HG03354 (cell line): ENCODE results near the gene BLTP1.

Experiments
- ATAC-seq: cut with Tn5 transposase; IDR thresholded peaks from one replicate; pipeline ENCODE4 v1.9.1; 2021; ENCODE audit warnings: mild to moderate bottlenecking; ENCODE audit not compliant: unreplicated experiment, poor library complexity, severe bottlenecking

The BLTP1 gene

DNA sequence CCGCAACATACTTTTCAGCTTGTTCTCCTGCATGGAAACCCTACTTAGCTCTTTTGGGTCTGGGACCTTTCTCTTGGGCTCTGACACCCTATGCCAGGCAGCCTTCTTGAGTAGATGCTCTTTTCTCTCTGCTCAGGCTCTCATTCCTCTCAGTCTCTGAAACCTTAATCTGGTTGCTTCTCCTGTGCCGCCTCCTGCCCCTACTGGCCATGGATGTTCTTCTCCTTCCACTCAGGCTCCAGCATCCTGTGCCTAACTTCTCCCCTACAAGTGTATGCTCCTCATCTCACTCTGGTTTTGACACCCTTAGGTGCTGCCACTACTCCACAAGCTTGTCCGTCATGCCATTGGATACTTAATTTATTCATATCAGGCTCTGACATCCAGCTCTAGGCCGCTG lies 15.2 kb downstream of the BLTP1 start:
- ATAC-seq, result no peak

- ATAC-seq, result no peak
These were observed 18.6 kb downstream of the BLTP1 start for GRCh38 chr4:122170775-122171174.

GRCh38 chr4:122171323-122171722 lies 19.2 kb downstream of the BLTP1 start:
- no peak for ATAC-seq

GRCh38 chr4:122172266-122172665 lies 20.1 kb downstream of the BLTP1 start:
- no peak for ATAC-seq

- ATAC-seq, result no peak
These were observed 26.8 kb downstream of the BLTP1 start for GRCh38 chr4:122178961-122179360.

DNA sequence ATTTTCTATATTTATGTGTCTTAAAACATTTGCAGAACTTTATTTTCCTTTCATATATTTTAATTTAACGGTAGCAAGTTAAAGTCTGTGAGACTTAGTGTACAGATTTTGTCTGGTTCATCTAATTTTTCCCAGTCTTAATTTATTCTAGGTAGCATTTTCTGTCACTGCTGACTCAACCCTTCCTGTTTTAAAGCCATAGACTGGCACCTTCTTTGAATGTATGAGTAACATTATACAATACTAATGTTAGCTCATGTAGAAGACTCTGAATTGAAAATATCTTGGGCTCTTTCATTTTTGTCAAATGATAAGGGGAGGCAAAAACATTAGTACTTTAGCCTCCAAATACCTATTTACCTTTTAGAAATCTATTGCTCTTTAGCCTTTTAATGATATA lies 43.6 kb downstream of the BLTP1 start:
- no peak for ATAC-seq
